B cell (primary cell): ENCODE data around the gene STARD9. TPM values are rescaled to one million over a fixed set of nuclear protein-coding genes. Genes with fewer than 3 reads are reported as not detected.

ENCODE experiments used
- ATAC-seq: fragments of 200-7000 bp; cut with Tn5 transposase; one replicate; pipeline ENCODE4 v1.10.0; 2021; ENCODE audit warnings: low read depth, mild to moderate bottlenecking, moderate number of reproducible peaks, moderate library complexity
- CTCF ChIA-PET: fragments of 350-600 bp; sonication (Branson Sonifier 250); formaldehyde crosslinking; loops from one replicate; lab custom pipeline; 2021; ENCODE audit warnings: antibody characterized with exemption, inconsistent platforms; lab: Charles Lee
- POLR2A ChIA-PET: fragments of 350-600 bp; sonication (Branson Sonifier 250); formaldehyde crosslinking; loops from one replicate; lab custom pipeline; 2021; ENCODE audit warnings: antibody characterized with exemption; lab: Charles Lee
- DNase-seq: peaks from one replicate; pipeline ENCODE4 v3.0.0; 2013
- H2AFZ ChIP-seq: 2 replicates; pipeline ENCODE4 v1.6.1; 2012; ENCODE audit warnings: mild to moderate bottlenecking, low read depth, low read length; ENCODE audit not compliant: insufficient read depth, poor library complexity, severe bottlenecking
- H3K27ac ChIP-seq, 2 donors: 1 replicate in 1 of 2; 2 replicates in 1 of 2; pipeline ENCODE4 v1.5.1; 2012 to 2013; ENCODE audit warnings: low read length in 2 of 2, mild to moderate bottlenecking in 2 of 2, moderate library complexity in 1 of 2
- H3K27me3 ChIP-seq, 4 experiments: fragments of 200-600 bp in 1 of 4; sonication (generic) in 1 of 4; replicated peaks in 1 of 4; 1 replicate in 2 of 4; 2 replicates in 2 of 4; pipeline versions ENCODE4 v1.6.1 to v1.7.0; 2013 to 2016; ENCODE audit warnings: low read length in 3 of 4, mild to moderate bottlenecking in 2 of 4, mixed read lengths in 1 of 4, moderate library complexity in 1 of 4; ENCODE audit not compliant: insufficient read depth in 4 of 4, control insufficient read depth in 3 of 4; ENCODE audit errors: control extremely low read depth in 1 of 4
- H3K36me3 ChIP-seq, 2 experiments: replicated peaks in 1 of 2; 1 replicate in 1 of 2; 2 replicates in 1 of 2; pipeline versions ENCODE4 v1.6.1 to v1.7.1; 2013; ENCODE audit warnings: low read length in 1 of 2; ENCODE audit not compliant: insufficient read depth in 2 of 2, control insufficient read depth in 1 of 2; ENCODE audit errors: control extremely low read depth in 1 of 2, extremely low read depth in 1 of 2
- H3K4me1 ChIP-seq, 2 donors: fragments of 200-600 bp in 1 of 2; sonication (generic) in 1 of 2; 1 replicate in 1 of 2; 2 replicates in 1 of 2; pipeline versions ENCODE4 v1.5.1 to v1.6.1; 2013 to 2017; ENCODE audit warnings: low read length in 2 of 2; ENCODE audit not compliant: control insufficient read depth in 2 of 2, insufficient read depth in 2 of 2
- H3K4me2 ChIP-seq: replicated peaks from 2 replicates; pipeline ENCODE3; 2012; ENCODE audit warnings: mild to moderate bottlenecking, low read depth, low read length; ENCODE audit not compliant: poor library complexity, severe bottlenecking
- H3K4me3 ChIP-seq, 5 experiments: fragments of 200-600 bp in 1 of 5; sonication (generic) in 1 of 5; 1 replicate in 3 of 5; 2 replicates in 2 of 5; pipeline versions ENCODE4 v1.5.1 to v1.7.0; 2011 to 2016; ENCODE audit warnings: low read length in 4 of 5, mild to moderate bottlenecking in 4 of 5, low read depth in 2 of 5, control low read depth in 1 of 5, moderate library complexity in 1 of 5; ENCODE audit not compliant: insufficient read depth in 1 of 5; ENCODE audit errors: control extremely low read depth in 1 of 5, extremely low read depth in 1 of 5
- H3K79me2 ChIP-seq: fragments of 200-600 bp; sonication (generic); one replicate; pipeline ENCODE4 v1.6.0; 2016; ENCODE audit warnings: low read length; ENCODE audit not compliant: control insufficient read depth, insufficient read depth
- H3K9ac ChIP-seq: fragments of 200-600 bp; sonication (generic); 2 replicates; pipeline ENCODE4 v1.6.1; 2017; ENCODE audit warnings: mild to moderate bottlenecking, low read length, moderate library complexity
- H3K9me3 ChIP-seq, 3 donors: one replicate each; pipeline versions ENCODE4 v1.6.1 to v1.7.1; 2013; ENCODE audit warnings: low read length in 2 of 3; ENCODE audit not compliant: control insufficient read depth in 2 of 3, insufficient read depth in 1 of 3; ENCODE audit errors: control extremely low read depth in 1 of 3
- H4K20me1 ChIP-seq: 2 replicates; pipeline ENCODE4 v1.6.0; 2012; ENCODE audit warnings: mild to moderate bottlenecking, low read length; ENCODE audit not compliant: insufficient read depth, control insufficient read depth, poor library complexity, severe bottlenecking
- H3K27ac Mint-ChIP-seq: one replicate; pipeline ENCODE4 v1.8.0; 2021; ENCODE audit warnings: mixed read lengths
- H3K27me3 Mint-ChIP-seq: one replicate; pipeline ENCODE4 v1.8.0; 2021; ENCODE audit warnings: mixed read lengths
- H3K4me1 Mint-ChIP-seq: one replicate; pipeline ENCODE4 v1.8.0; 2021; ENCODE audit warnings: mixed read lengths
- H3K4me3 Mint-ChIP-seq: one replicate; pipeline ENCODE4 v1.8.0; 2021; ENCODE audit warnings: mixed read lengths
- H3K9me3 Mint-ChIP-seq: one replicate; pipeline ENCODE4 v1.8.0; 2022; ENCODE audit warnings: mixed read lengths; ENCODE audit not compliant: insufficient read depth
- CTCF ChIP-seq: fragments of 200-600 bp; IDR thresholded peaks from one replicate; pipeline ENCODE4 v1.8.0; 2022; ENCODE audit warnings: antibody characterized with exemption, mild to moderate bottlenecking
- EZH2 ChIP-seq: IDR thresholded peaks from 2 replicates; pipeline ENCODE4 v1.6.1; 2012; ENCODE audit warnings: borderline replicate concordance, low read depth, mild to moderate bottlenecking, moderate library complexity, low read length; ENCODE audit not compliant: insufficient read depth, poor library complexity, severe bottlenecking
- WGBS: methylation state at CpG from one replicate; pipeline ENCODE4 v1.1.5; 2013; ENCODE audit warnings: missing lambda C conversion rate; ENCODE audit not compliant: insufficient coverage; 5-methylcytosine and 5-hydroxymethylcytosine counted together
- intact Hi-C: fragments of 100-400 bp; cut with micrococcal nuclease; formaldehyde crosslinking; loops from one replicate; pipeline ENCODE4 v1.10.0; 2022
- polyA plus RNA-seq: library from polyadenylated mRNA; depleted of rRNA; stranded (reverse); fragments of >200 nt; gene quantifications from 2 replicates; pipeline ENCODE4 v1.2.3, GENCODE V29; 2012
- total RNA-seq, 2 donors: library from RNA; stranded (reverse); fragments of 120-200 nt in 1 of 2; gene quantifications; 1 replicate in 1 of 2; 2 replicates in 1 of 2; pipeline versions ENCODE4 v1.2.3 to v1.2.4, GENCODE V29; 2013 to 2022

STARD9 gene
- total and polyA plus RNA-seq, 2 donors (not counting 1 experiment from before 2014, with no cell fraction given), result 5.0 to 23.1 TPM

DNA sequence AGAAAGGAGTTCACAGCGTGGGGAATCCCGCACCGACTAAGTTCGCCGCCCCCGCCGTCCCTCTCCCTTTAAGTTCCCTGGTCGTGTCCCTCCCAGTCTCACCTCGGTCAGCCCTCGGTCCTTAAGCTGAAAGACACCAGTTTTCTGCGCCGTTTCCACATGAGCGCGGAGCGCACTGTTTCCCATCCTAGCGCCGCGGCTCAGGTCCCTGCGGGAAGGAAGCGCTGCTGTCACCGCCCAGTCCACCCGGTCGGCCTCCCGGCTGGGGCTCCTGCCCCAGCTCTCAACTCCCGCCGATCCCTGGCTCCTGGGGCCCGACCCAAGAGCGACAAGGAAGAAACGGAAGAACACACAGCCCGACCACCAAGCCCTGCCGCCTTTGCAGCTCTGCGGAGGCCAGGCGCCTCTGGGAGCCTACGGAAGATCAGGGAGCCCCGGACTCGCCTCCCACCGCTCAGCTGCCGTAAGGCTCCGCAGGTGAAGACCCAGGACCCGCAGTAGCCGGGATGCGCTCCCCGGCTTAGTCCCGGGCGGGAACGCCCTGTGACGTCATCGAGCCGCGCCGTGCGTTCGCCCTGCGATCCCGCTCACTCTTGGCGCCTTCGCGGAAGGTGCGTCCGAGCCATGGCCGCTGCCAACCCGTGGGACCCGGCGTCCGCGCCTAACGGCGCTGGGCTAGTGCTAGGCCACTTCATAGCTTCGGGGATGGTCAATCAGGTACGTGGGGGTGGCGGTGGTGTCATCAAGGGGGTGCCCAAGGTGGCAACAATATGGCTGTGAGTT is 27.0 kb upstream of the STARD9 start, which contains the start of the genes HAUS2 and LRRC57:
HAUS2 (plus strand) TSS at position 590 of the 783 bp plus-strand sequence; CDS start at position 625, 35 bp downstream.
LRRC57 (minus strand) TSS at position 545 of the 783 bp plus-strand sequence; CDS start at position 186, 359 bp downstream.
- ChIA-PET POLR2A (interaction anchor here (0.7 to 2.1 kb wide), 4 partner anchors 13 to 45 kb away, joined by 3 to 9 read pairs (median 4); partner anchors contain the start of gene STARD9), CTCF (interaction anchor here (0.8 to 2.1 kb wide), 4 partner anchors 17 to 103 kb away, joined by 3 to 6 read pairs (median 4); no protein-coding TSS in a partner anchor)
- Histone ChIP-seq H2AFZ (peak within 1 kb of the TSS; percentile 100), H3K9me3 (peaks cover 0 to 3% (median 0%) of the 10 kb centered on the region in 3 donors), H3K4me2 (peak within 1 kb of the TSS; percentile 97), H4K20me1 (no peaks in the 10 kb centered on the region), H3K36me3 (peaks cover 6 to 15% of the 10 kb centered on the region in 2 experiments), H3K79me2 (peaks cover 62% of the 10 kb centered on the region), H3K4me1 (peaks cover 20 to 26% of the 10 kb centered on the region in 2 donors), H3K27me3 (no peaks in the 10 kb centered on the region), H3K9ac (peak within 1 kb of the TSS; percentile 99), H3K4me3 (peak within 1 kb of the TSS; percentile 99 to 100 (median 99)), H3K27ac (peak within 1 kb of the TSS; percentile 86 to 92)
- intact Hi-C loops, result loop anchor here (1.0 to 2.0 kb wide), 3 partner anchors 27 to 102 kb away; partner anchors contain the start of genes SNAP23 and STARD9
- ATAC-seq (peak; percentile 86), DNase-seq (peak; percentile 91)
- peak within 1 kb of the TSS; percentile 96 for H3K4me3 Mint-ChIP-seq
- under 1% methylated on average over 71 of the region's 71 CpGs for WGBS
- H3K27ac Mint-ChIP-seq, result peak within 1 kb of the TSS; percentile 93
- H3K9me3 Mint-ChIP-seq, result no peaks in the 10 kb centered on the region
- H3K4me1 Mint-ChIP-seq, result peaks cover 40% of the 10 kb centered on the region
- TF ChIP-seq EZH2 (no peak), CTCF (no peak)
- no peaks in the 10 kb centered on the region for H3K27me3 Mint-ChIP-seq
